Left ventricle myocardium inferior (tissue), 1 donor: ENCODE measurements around the gene SPATA3. TPM values are rescaled to one million over a fixed set of nuclear protein-coding genes. Genes with fewer than 3 reads are reported as not detected.
A peak's percentile ranks its signal among the peaks of the same experiment; 100 is the strongest.

Source experiments
- DNase-seq: peaks from one replicate; pipeline ENCODE4 v3.0.0-alpha.2; 2020
- H3K27ac ChIP-seq: fragments of 200-600 bp; replicated peaks from 2 replicates; pipeline ENCODE4 v1.8.0; 2021
- H3K27me3 ChIP-seq: fragments of 200-600 bp; 2 replicates; pipeline ENCODE4 v1.8.0; 2021; ENCODE audit warnings: low read depth
- H3K36me3 ChIP-seq: fragments of 200-600 bp; 2 replicates; pipeline ENCODE4 v1.8.0; 2021
- H3K4me1 ChIP-seq: fragments of 200-600 bp; 2 replicates; pipeline ENCODE4 v1.8.0; 2021
- H3K4me3 ChIP-seq: fragments of 200-600 bp; 2 replicates; pipeline ENCODE4 v1.8.0; 2021; ENCODE audit warnings: mild to moderate bottlenecking, moderate library complexity
- H3K9me3 ChIP-seq: fragments of 200-600 bp; replicated peaks from 2 replicates; pipeline ENCODE4 v1.8.0; 2021
- intact Hi-C: fragments of 100-400 bp; cut with micrococcal nuclease; formaldehyde crosslinking; loops from one replicate; pipeline ENCODE4 v1.11.0; 2022
- total RNA-seq: library from RNA; stranded (reverse); fragmentation: NEBNext Ultra II Directional; extraction: Animal tissue kit (Norgen Biotek cat#: 25700); gene quantifications from one replicate; pipeline ENCODE4 v1.2.1, GENCODE V29; 2021
- TF ChIP-seq, protein P1 (sequence below): fragments of 200-600 bp; IDR thresholded peaks from 2 replicates; pipeline ENCODE4 v1.8.0; 2021; ENCODE audit warnings: antibody characterized with exemption, mild to moderate bottlenecking, borderline replicate concordance
- donor health status: DM: no; HTN: yes; CAD: no; lungs with severe emphysema.

The SPATA3 gene
- total RNA-seq, 1 donor from 2014 or later: not detected

DNA sequence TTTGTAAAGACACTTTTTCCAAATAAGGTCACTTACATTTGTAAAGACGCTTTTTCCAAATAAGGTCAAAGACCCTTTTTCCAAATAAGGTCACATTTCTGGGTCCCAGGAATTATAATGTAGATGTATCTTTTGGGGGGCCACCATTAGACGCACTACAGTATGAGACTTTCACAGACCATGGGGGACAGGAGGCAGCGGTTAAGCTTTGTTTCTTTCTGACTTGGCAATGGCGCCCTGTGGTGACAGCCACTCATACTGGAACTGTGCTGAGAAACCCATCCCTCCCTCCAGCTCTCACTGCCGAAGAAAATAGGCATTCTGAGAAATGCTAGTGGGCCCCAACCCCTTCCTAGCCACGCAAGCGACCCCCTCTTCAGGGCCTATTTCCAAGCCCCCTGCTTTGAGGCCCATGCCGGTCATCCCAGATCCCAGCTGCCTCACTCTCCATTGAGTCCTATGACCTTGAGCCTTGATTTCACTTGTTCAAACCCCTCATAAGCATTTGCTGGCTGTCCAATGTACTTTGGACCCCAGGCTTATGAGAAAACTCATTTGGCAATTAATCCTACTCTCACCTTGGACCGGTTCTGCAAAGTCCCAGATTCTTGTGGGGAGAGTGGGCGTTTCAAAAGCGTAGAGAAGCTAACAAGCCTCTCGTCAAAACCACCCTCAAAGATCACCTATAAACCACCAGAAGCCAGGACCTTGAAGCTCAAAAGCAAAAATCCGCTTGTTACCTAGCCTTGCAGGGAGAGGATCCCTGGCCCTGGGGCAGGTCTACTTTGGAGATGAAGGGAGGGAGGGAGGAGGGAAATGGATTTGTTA, 11.3 kb upstream of the SPATA3 start:
- TF ChIP-seq, protein P1, sequence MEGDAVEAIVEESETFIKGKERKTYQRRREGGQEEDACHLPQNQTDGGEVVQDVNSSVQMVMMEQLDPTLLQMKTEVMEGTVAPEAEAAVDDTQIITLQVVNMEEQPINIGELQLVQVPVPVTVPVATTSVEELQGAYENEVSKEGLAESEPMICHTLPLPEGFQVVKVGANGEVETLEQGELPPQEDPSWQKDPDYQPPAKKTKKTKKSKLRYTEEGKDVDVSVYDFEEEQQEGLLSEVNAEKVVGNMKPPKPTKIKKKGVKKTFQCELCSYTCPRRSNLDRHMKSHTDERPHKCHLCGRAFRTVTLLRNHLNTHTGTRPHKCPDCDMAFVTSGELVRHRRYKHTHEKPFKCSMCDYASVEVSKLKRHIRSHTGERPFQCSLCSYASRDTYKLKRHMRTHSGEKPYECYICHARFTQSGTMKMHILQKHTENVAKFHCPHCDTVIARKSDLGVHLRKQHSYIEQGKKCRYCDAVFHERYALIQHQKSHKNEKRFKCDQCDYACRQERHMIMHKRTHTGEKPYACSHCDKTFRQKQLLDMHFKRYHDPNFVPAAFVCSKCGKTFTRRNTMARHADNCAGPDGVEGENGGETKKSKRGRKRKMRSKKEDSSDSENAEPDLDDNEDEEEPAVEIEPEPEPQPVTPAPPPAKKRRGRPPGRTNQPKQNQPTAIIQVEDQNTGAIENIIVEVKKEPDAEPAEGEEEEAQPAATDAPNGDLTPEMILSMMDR: no peak
- intact Hi-C loops: loop anchor here (5.0 kb wide), 2 partner anchors 82 to 157 kb away; no protein-coding TSS in a partner anchor
- H3K4me1 ChIP-seq: peaks cover 4% of the 10 kb centered on the region
- no peak overlapping the region for H3K27ac ChIP-seq
- no peaks in the 10 kb centered on the region for H3K9me3 ChIP-seq
- H3K36me3 ChIP-seq: no peaks in the 10 kb centered on the region
- no peak overlapping the region for H3K4me3 ChIP-seq
- peaks cover 37% of the 10 kb centered on the region for H3K27me3 ChIP-seq
- DNase-seq: no peak

DNA sequence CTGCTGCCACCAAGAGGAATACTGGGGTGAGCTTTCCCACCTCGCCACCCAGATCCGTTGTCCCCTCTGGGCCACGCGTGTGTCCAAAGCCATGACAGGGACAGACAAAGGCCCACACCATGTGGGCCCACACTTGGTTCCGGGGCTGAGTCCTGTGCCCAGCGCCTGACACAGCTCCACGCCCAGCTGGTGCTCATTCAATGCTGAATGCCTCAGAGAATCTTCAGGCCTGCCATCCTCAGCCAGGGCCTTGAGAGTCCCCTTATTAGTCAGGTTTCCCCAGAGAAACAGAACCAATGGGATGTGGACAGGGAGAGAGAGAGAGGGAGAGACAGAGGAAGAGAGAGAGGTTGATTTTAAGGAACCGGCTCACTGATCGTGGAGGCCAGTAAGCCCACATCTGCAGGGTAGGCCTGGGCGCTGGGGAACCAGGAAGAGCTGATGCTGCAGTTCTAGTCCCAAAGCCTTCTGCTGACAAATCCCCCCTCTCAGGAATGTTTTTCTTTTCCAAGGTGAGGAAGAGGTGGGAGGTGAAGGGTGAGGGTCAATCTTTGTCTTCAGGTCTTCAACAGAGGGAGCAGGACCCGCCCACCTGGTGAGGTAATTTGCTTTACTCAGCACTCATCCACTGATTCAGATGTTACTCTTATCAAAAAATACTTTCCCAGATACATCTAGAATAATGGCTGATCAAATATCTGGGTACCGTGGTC, 10.2 kb upstream of the SPATA3 start:
- Histone ChIP-seq H3K9me3 (no peaks in the 10 kb centered on the region), H3K27me3 (peaks cover 43% of the 10 kb centered on the region), H3K27ac (no peak overlapping the region), H3K36me3 (no peaks in the 10 kb centered on the region), H3K4me3 (no peak overlapping the region), H3K4me1 (peaks cover 4% of the 10 kb centered on the region)
- DNase-seq: no peak
- TF ChIP-seq, protein P1: no peak
- intact Hi-C loops: loop anchor here (5.0 kb wide), 2 partner anchors 83 to 158 kb away; no protein-coding TSS in a partner anchor

DNA sequence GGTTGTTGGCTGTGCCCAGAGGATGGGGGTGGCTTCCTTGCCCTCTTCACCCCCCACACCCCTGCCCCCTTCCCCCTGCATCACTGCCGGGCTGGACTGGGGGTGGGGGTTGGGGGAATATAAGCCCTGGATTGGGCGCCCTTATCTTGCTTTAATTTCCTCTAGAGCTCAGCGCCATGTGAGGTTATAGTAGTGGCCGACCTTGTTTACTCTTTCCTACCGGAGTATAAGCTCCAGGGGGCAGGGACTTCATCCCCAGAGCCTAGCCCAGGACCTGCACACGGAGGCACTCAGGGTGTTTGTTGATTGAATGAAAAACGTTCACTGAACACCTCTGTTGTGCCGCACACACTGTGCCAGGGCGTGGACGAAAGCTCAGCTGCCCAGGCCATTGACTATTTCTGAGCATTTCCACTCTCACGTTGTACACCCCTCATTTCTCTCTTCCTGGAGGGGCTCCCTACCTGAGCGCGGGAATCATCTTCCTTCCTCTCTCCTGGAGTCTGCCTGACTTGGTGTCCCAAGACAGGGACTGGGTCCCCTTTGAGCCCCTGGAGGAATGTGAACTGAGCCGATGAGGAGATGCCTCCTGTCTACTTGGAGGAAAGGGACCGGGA, 9.3 kb upstream of the SPATA3 start:
- TF ChIP-seq, protein P1: no peak
- no peak for DNase-seq
- intact Hi-C loops: loop anchor here (5.0 kb wide), 2 partner anchors 84 to 159 kb away; no protein-coding TSS in a partner anchor
- Histone ChIP-seq H3K9me3 (no peaks in the 10 kb centered on the region), H3K36me3 (no peaks in the 10 kb centered on the region), H3K4me1 (peaks cover 4% of the 10 kb centered on the region), H3K27me3 (peaks cover 48% of the 10 kb centered on the region), H3K4me3 (peak overlapping the region; percentile 57), H3K27ac (no peak overlapping the region)

DNA sequence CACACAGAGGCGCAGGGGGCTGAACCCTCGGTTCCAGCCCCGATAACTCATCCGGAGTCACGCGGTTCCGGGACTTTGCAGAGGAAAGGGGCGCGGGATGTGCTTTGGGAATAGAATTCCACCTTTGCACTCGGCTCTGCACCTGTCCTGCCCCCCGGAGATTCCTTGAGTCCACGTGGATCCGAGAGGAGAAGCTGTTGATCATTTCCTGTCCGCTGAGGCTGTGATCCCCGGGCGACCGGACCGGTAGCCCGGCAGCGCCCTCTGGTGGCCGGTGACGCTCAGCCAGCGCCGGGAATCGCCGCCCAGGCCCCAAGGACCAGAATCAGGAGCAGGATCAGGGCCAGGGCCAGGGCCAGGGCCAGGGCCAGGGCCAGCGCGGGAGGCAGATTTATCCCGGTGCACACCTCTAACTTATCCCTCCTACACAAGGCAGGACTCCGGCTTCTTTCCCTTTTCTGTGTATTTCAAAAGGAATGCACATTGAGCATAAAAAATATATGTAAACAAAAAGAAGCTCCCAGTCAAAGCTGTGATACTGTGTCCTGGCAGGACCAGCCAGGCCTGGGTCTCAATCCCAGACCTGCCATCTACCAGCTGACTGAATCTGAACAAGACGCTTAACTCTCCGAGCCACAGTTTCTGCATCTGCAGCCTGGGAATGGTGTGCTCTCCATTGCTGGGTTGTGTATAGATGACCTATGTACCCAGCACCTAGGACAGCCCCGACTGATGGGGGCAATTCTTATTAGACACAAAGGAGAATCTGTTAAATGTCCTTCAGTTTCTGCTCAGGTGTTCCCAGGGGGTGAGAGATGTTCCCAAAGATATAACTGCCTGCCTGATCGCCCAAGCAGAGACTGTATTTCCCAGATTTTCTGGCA, 8.5 kb upstream of the SPATA3 start:
- no peak overlapping the region for H3K27ac ChIP-seq
- peak overlapping the region; percentile 57 for H3K4me3 ChIP-seq
- H3K9me3 ChIP-seq: no peaks in the 10 kb centered on the region
- H3K36me3 ChIP-seq: no peaks in the 10 kb centered on the region
- H3K4me1 ChIP-seq: peaks cover 4% of the 10 kb centered on the region
- intact Hi-C loops: loop anchor here (5.0 kb wide), 2 partner anchors 85 to 160 kb away; no protein-coding TSS in a partner anchor
- peak; percentile 77 for DNase-seq
- TF ChIP-seq, protein P1: peak; percentile 94
- H3K27me3 ChIP-seq: peaks cover 53% of the 10 kb centered on the region

DNA sequence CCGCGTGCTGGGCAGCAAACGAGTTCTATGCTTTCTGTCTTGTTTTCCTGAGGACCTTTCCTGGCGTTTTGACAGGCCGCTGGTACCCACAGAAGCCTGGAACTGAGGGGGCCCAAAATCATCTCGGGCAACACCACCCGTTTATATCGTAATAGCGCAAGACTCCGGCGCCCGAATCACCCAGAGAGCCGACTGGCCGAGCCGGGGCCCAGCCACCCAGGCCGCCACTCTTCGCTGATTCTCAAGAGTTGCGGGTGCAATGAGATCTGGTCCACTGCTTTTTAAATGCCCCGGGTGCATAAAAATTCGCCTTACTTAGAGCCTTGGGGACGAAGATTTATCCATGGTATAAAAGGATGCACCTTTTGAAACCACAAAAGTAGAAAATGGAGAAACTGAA, 6.2 kb upstream of the SPATA3 start:
- H3K9me3 ChIP-seq: no peaks in the 10 kb centered on the region

More for the DNA sequence above, 6.2 kb upstream of the SPATA3 start:
- Histone ChIP-seq H3K27me3 (peaks cover 76% of the 10 kb centered on the region), H3K27ac (no peak overlapping the region), H3K4me3 (no peak overlapping the region), H3K36me3 (no peaks in the 10 kb centered on the region), H3K4me1 (peaks cover 4% of the 10 kb centered on the region)
- TF ChIP-seq, protein P1: no peak
- no peak for DNase-seq
- intact Hi-C loops: loop anchor here (5.0 kb wide), 2 partner anchors 87 to 162 kb away; no protein-coding TSS in a partner anchor
